ENCODE measurements around the gene PRSS16. TPM values are rescaled to one million over a fixed set of nuclear protein-coding genes. Genes with fewer than 3 reads are reported as not detected.

The PRSS16 gene
- polyA plus RNA-seq, 4 donors: 17.1 to 31.6 (median 21.6) TPM

DNA sequence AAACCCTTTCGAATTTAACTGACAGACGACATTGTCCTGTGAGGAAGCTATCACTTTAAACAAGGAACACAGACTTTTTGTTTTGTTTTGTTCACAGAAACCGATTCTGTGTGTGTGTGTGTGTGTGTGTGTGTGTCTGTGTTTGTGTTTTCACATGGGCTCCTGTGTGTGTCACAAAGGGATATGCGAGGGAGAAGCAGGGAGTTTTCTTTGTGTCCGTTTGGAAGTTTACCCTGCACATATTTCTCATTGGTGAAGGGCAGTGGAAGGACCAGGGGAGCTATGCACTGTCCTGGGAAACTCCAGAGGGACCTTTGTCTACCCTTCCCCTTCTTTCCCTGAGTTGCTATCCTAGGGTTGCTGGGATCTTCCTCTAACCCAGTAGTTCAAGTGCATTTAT is 46.9 kb downstream of the PRSS16 start:
- 13 to 18% (median 18%) methylated on average over 5 of the region's 5 CpGs for WGBS, 3 donors
- H3K27me3 ChIP-seq (ENCODE audit: control insufficient read depth in 3 of 3, insufficient read depth in 3 of 3, low read length in 3 of 3): peaks cover 2 to 86% (median 40%) of the 10 kb centered on the region in 3 donors
- peaks cover 0 to 8% of the 10 kb centered on the region in 2 donors for H3K9me3 ChIP-seq (ENCODE audit: control insufficient read depth in 2 of 2, insufficient read depth in 1 of 2, low read depth in 1 of 2, low read length in 1 of 2)

DNA sequence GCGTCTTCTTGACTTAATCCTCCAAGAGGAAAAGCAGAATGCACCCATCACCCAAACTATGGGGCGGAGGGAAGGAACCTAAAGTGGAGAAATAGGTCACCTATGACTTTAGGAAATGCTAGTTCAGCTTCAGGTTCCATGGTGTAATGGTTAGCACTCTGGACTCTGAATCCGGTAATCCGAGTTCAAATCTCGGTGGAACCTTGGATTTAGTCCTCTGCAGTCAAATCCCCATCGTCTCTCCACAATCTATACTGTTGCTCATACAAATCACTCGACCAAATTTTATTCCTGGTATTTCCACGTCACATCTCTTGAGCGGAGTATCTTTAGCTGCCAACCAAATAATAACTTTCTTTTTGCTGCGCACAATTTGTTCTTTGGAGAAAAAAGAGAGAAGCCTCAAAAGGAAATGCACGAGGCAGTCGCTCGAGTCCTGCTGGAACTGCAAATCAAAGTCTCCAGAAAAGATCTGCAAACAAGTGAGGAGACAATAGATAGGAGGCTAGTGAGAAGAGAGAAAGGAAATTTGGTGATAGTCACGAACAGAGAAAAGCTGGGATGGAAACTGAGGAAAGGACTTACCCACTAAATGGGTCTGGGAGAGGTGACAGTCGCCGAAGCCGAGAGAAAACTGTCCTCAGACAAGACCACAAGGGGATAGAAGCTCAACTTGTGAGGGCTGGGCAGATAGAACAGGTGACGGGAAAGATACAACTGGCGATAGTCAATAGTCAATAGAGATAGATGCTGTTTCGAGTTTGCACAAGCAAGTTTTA is 48.0 kb downstream of the PRSS16 start:
- 5 to 9% (median 6%) methylated on average over 20 of the region's 20 CpGs for WGBS, 3 donors
- Histone ChIP-seq H3K4me3 (ENCODE audit: low read depth in 1 of 3, low read length in 3 of 3) (no peak overlapping the region), H3K9me3 (ENCODE audit: control insufficient read depth in 2 of 2, insufficient read depth in 1 of 2, low read depth in 1 of 2, low read length in 1 of 2) (peaks cover 0 to 8% of the 10 kb centered on the region in 2 donors), H3K36me3 (ENCODE audit: control insufficient read depth in 3 of 3, insufficient read depth in 2 of 3, low read depth in 1 of 3, low read length in 3 of 3) (no peaks in the 10 kb centered on the region), H3K27me3 (ENCODE audit: control insufficient read depth in 3 of 3, insufficient read depth in 3 of 3, low read length in 3 of 3) (peaks cover 2 to 81% (median 40%) of the 10 kb centered on the region in 3 donors), H3K4me1 (ENCODE audit: control insufficient read depth in 3 of 3, insufficient read depth in 2 of 3, low read depth in 1 of 3, low read length in 2 of 3) (peaks cover 0 to 5% (median 0%) of the 10 kb centered on the region in 3 donors), H3K27ac (ENCODE audit: low read depth in 1 of 3, low read length in 2 of 3) (no peak overlapping the region)
- no peak for FAIRE-seq
- DNase-seq: peak in 1 of 2 donors; percentile 21

More for the DNA sequence above, 46.9 kb downstream of the PRSS16 start:
- Histone ChIP-seq H3K27ac (ENCODE audit: low read depth in 1 of 3, low read length in 2 of 3) (no peak overlapping the region), H3K4me1 (ENCODE audit: control insufficient read depth in 3 of 3, insufficient read depth in 2 of 3, low read depth in 1 of 3, low read length in 2 of 3) (peaks cover 0 to 5% (median 0%) of the 10 kb centered on the region in 3 donors), H3K36me3 (ENCODE audit: control insufficient read depth in 3 of 3, insufficient read depth in 2 of 3, low read depth in 1 of 3, low read length in 3 of 3) (no peaks in the 10 kb centered on the region), H3K4me3 (ENCODE audit: low read depth in 1 of 3, low read length in 3 of 3) (no peak overlapping the region)
- DNase-seq (no peak), FAIRE-seq (no peak)

DNA sequence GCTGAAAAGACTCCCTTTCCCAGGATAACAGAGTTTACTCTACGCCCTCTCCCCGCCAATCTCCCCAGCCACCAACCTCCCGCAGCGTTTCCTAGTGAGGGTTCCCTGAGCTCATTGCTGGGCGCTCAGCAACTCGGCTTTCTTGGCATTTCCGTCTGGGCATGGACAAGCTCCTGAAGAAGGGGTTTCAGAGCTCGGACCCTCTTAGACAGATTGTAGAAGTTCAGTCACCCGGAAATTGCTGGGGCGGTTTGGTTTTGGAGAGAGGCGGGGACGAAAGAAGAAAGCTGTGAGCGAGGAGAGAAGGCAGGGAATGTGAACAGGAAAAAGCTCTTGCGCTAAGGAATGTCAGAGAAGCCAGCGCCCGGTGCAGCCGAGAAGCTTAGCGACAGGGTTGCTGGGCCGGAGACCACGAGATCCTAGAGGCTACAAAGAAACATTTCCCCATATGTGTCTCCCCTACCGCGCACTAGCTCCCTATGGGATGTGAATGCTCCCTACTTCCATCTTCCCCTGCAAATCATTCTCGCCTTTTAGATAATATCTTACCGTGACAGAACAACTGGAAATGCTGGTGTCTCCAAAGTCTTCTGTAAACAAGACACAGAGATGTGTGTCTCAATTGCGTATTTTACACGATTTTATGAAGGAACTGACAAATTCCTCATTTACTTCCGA is 48.7 kb downstream of the PRSS16 start:
- no peak for FAIRE-seq
- DNase-seq: peak in 1 of 2 donors; percentile 50
- WGBS, 3 donors: 4 to 8% (median 7%) methylated on average over 27 of the region's 27 CpGs
- Histone ChIP-seq H3K27me3 (ENCODE audit: control insufficient read depth in 3 of 3, insufficient read depth in 3 of 3, low read length in 3 of 3) (peaks cover 2 to 80% (median 35%) of the 10 kb centered on the region in 3 donors), H3K9me3 (ENCODE audit: control insufficient read depth in 2 of 2, insufficient read depth in 1 of 2, low read depth in 1 of 2, low read length in 1 of 2) (peaks cover 0 to 8% of the 10 kb centered on the region in 2 donors), H3K27ac (ENCODE audit: low read depth in 1 of 3, low read length in 2 of 3) (no peak overlapping the region), H3K4me1 (ENCODE audit: control insufficient read depth in 3 of 3, insufficient read depth in 2 of 3, low read depth in 1 of 3, low read length in 2 of 3) (peaks cover 0 to 5% (median 0%) of the 10 kb centered on the region in 3 donors), H3K4me3 (ENCODE audit: low read depth in 1 of 3, low read length in 3 of 3) (no peak overlapping the region), H3K36me3 (ENCODE audit: control insufficient read depth in 3 of 3, insufficient read depth in 2 of 3, low read depth in 1 of 3, low read length in 3 of 3) (no peaks in the 10 kb centered on the region)

DNA sequence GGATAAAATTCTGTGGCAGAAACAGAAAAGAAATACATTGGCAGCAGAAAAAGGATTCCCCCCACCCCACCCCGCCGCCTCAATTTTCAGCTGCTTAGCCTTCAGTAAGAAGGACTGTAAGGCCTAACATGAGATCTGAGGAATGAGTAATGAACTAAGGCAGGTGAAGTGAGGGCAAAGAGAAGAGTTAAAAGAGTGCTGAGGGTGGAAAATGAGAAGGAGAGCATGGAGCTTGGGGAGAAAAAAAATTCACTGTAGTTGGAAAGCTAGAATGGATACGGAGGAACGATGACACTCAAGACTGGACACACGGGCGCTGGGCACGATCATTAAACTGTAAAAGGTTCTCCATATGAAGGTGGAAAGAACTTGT is 50.0 kb downstream of the PRSS16 start:
- WGBS, 3 donors: 17 to 27% (median 26%) methylated on average over 7 of the region's 7 CpGs

DNA sequence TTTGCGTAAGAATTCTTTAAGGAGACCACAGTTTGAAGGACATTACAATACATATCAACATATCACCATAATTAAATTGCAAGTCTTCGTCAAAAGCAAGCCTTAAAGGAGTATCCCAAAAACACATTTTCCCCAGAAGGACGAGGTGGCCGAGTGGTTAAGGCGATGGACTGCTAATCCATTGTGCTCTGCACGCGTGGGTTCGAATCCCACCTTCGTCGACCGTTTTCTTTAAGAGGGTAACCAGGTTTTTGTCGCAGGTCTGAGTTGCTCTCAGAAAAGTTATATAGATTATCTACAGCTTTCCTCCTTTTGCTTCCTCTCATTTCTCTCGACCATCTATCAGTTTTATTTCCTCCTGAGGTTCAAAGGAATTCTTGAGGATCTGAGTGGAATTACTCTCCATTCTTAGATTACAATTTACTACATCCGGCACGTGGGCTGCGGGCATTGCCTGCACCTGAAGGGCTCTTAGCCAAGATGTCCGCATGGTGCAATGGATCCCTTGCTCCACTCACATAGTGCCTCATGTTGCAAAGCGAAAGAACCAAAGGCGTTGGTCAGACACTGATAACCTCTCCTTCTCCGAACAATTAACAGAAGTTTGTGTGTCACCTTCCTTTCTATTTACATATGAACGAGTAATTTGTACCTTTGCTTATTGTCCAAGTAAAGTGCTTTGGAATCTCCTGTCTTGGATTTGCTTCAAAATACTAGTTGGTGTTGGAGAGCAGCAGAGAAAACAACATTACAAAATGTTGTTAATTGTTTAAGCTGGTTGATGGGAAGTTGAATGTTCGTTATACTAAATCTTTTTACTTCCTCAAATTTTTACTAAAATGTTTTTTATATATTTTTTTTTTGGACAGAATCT is 50.6 kb downstream of the PRSS16 start:
- 21 to 27% (median 22%) methylated on average over 22 of the region's 22 CpGs for WGBS, 3 donors
- no peak overlapping the region for H3K4me3 ChIP-seq (ENCODE audit: low read depth in 1 of 3, low read length in 3 of 3)
- H3K4me1 ChIP-seq (ENCODE audit: control insufficient read depth in 3 of 3, insufficient read depth in 2 of 3, low read depth in 1 of 3, low read length in 2 of 3): peaks cover 0 to 5% (median 0%) of the 10 kb centered on the region in 3 donors
- H3K36me3 ChIP-seq (ENCODE audit: control insufficient read depth in 3 of 3, insufficient read depth in 2 of 3, low read depth in 1 of 3, low read length in 3 of 3): no peaks in the 10 kb centered on the region
- no peak overlapping the region for H3K27ac ChIP-seq (ENCODE audit: low read depth in 1 of 3, low read length in 2 of 3)
- DNase-seq: no peak
- no peak for FAIRE-seq
- H3K27me3 ChIP-seq (ENCODE audit: control insufficient read depth in 3 of 3, insufficient read depth in 3 of 3, low read length in 3 of 3): peaks cover 2 to 80% (median 41%) of the 10 kb centered on the region in 3 donors
- peaks cover 0 to 15% of the 10 kb centered on the region in 2 donors for H3K9me3 ChIP-seq (ENCODE audit: control insufficient read depth in 2 of 2, insufficient read depth in 1 of 2, low read depth in 1 of 2, low read length in 1 of 2)

More for the DNA sequence above, 50.0 kb downstream of the PRSS16 start:
- Histone ChIP-seq H3K36me3 (ENCODE audit: control insufficient read depth in 3 of 3, insufficient read depth in 2 of 3, low read depth in 1 of 3, low read length in 3 of 3) (no peaks in the 10 kb centered on the region), H3K27me3 (ENCODE audit: control insufficient read depth in 3 of 3, insufficient read depth in 3 of 3, low read length in 3 of 3) (peaks cover 2 to 79% (median 36%) of the 10 kb centered on the region in 3 donors), H3K9me3 (ENCODE audit: control insufficient read depth in 2 of 2, insufficient read depth in 1 of 2, low read depth in 1 of 2, low read length in 1 of 2) (peaks cover 0 to 13% of the 10 kb centered on the region in 2 donors), H3K4me1 (ENCODE audit: control insufficient read depth in 3 of 3, insufficient read depth in 2 of 3, low read depth in 1 of 3, low read length in 2 of 3) (peaks cover 0 to 5% (median 0%) of the 10 kb centered on the region in 3 donors), H3K27ac (ENCODE audit: low read depth in 1 of 3, low read length in 2 of 3) (no peak overlapping the region), H3K4me3 (ENCODE audit: low read depth in 1 of 3, low read length in 3 of 3) (no peak overlapping the region)
- DNase-seq (no peak), FAIRE-seq (no peak)

DNA sequence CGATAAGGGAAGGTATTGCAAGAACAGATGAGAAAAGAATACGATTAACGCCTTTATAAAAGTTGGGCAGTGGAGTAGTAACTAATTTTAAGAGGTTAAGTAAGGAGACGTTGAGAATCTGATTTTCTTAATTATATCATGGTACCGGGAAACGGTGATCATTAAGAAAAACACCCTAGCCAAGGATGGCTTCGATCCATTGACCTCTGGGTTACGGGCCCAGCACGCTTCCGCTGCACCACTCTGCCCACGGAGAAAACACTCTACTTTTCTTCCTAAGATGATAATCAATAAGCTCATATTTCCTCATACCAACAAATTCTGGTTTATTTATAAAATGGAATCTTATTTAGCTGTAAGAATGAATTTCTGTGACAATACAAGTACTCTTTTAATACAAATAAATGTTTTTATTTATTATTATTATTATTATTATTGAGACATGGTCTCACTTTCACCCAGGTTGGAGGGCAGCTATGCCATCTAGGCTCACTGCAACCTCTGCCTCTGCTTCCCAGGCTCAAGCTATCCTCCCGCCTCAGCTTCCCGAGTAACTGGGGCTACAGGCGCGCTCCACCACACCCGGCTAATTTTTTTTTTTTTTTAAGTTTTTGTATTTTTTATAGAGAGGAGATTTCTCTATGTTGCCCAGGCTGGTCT is 56.2 kb downstream of the PRSS16 start:
- no peak for FAIRE-seq
- WGBS, 3 donors: 36 to 59% (median 52%) methylated on average over 16 of the region's 16 CpGs

More for the DNA sequence above, 56.2 kb downstream of the PRSS16 start:
- Histone ChIP-seq H3K4me3 (ENCODE audit: low read depth in 1 of 3, low read length in 3 of 3) (no peak overlapping the region), H3K27me3 (ENCODE audit: control insufficient read depth in 3 of 3, insufficient read depth in 3 of 3, low read length in 3 of 3) (peaks cover 0 to 54% (median 20%) of the 10 kb centered on the region in 3 donors), H3K4me1 (ENCODE audit: control insufficient read depth in 3 of 3, insufficient read depth in 2 of 3, low read depth in 1 of 3, low read length in 2 of 3) (no peaks in the 10 kb centered on the region), H3K9me3 (ENCODE audit: control insufficient read depth in 2 of 2, insufficient read depth in 1 of 2, low read depth in 1 of 2, low read length in 1 of 2) (peaks cover 0 to 9% of the 10 kb centered on the region in 2 donors), H3K36me3 (ENCODE audit: control insufficient read depth in 3 of 3, insufficient read depth in 2 of 3, low read depth in 1 of 3, low read length in 3 of 3) (no peaks in the 10 kb centered on the region), H3K27ac (ENCODE audit: low read depth in 1 of 3, low read length in 2 of 3) (no peak overlapping the region)
- DNase-seq: no peak

All from small intestine (tissue), 7 donors.